ENCODE data around the gene GJB6. TPM values are rescaled to one million over a fixed set of nuclear protein-coding genes. Genes with fewer than 3 reads are reported as not detected.

The GJB6 gene
- total RNA-seq, 2 experiments from 2014 or later, result 19.8 to 26.0 TPM

DNA sequence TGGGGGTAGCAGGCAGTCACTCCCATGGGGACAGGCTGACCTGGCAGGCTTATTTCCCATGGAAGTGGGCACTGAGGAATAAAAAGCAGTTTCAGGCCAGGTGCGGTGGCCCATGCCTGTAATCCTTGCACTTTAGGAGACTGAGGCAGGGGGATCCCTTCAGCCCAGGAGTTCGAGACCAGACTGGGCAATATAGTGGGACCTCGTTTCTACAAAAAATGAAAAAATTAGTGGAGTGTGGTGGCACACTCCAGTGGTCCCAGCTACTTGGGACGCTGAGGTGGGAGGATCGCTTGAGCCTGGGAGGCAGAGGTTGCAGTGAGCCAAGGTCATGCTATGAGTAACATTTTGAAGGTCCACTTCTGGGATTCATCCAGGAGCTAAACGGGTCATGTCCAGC, 45.3 kb downstream of the GJB6 start:
- TF ChIP-seq, protein P1, sequence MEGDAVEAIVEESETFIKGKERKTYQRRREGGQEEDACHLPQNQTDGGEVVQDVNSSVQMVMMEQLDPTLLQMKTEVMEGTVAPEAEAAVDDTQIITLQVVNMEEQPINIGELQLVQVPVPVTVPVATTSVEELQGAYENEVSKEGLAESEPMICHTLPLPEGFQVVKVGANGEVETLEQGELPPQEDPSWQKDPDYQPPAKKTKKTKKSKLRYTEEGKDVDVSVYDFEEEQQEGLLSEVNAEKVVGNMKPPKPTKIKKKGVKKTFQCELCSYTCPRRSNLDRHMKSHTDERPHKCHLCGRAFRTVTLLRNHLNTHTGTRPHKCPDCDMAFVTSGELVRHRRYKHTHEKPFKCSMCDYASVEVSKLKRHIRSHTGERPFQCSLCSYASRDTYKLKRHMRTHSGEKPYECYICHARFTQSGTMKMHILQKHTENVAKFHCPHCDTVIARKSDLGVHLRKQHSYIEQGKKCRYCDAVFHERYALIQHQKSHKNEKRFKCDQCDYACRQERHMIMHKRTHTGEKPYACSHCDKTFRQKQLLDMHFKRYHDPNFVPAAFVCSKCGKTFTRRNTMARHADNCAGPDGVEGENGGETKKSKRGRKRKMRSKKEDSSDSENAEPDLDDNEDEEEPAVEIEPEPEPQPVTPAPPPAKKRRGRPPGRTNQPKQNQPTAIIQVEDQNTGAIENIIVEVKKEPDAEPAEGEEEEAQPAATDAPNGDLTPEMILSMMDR (IDR thresholded peaks at IDR 0.05), result no peak
- CTCF ChIA-PET, result interaction anchor here (3.6 kb wide), 1 partner anchor 10 kb away, joined by 17 read pairs; no protein-coding TSS in a partner anchor
- no peaks in the 10 kb centered on the region for H3K36me3 ChIP-seq (ENCODE audit: insufficient read depth, low read length)
- DNase-seq (no peak), ATAC-seq (ENCODE audit: poor library complexity) (no peak)
- Mint-ChIP-seq H3K4me3 (no peak overlapping the region), H3K4me1 (ENCODE audit: low read depth) (no peaks in the 10 kb centered on the region), H3K27me3 (peaks cover 16% of the 10 kb centered on the region), H3K9me3 (no peaks in the 10 kb centered on the region), H3K36me3 (ENCODE audit: low read depth) (no peaks in the 10 kb centered on the region), H3K27ac (no peak overlapping the region)
- H3K4me3 ChIP-seq (ENCODE audit: low read length), result no peak overlapping the region
- intact Hi-C loops (cut with DNase I, micrococcal nuclease), result loop anchor here in 1 of 2 experiments (5.0 kb wide), 1 partner anchor 521 kb away; no protein-coding TSS in a partner anchor
- no peak overlapping the region for H3K27ac ChIP-seq (ENCODE audit: low read depth in 1 of 2, low read length in 2 of 2)
- POLR2A ChIA-PET, result interaction anchor here (1.5 kb wide), 1 partner anchor 290 kb away, joined by 4 read pairs; no protein-coding TSS in a partner anchor
- H3K4me1 ChIP-seq (ENCODE audit: insufficient read depth, low read length), result peaks cover 2% of the 10 kb centered on the region
- H3K9me3 ChIP-seq (ENCODE audit: control insufficient read depth in 1 of 2, insufficient read depth in 1 of 2, low read length in 2 of 2), result peaks cover 0 to under 1% of the 10 kb centered on the region in 2 experiments
- peaks cover 5 to 11% of the 10 kb centered on the region in 2 experiments for H3K27me3 ChIP-seq (ENCODE audit: control insufficient read depth in 1 of 2, insufficient read depth in 2 of 2, low read length in 2 of 2)

DNA sequence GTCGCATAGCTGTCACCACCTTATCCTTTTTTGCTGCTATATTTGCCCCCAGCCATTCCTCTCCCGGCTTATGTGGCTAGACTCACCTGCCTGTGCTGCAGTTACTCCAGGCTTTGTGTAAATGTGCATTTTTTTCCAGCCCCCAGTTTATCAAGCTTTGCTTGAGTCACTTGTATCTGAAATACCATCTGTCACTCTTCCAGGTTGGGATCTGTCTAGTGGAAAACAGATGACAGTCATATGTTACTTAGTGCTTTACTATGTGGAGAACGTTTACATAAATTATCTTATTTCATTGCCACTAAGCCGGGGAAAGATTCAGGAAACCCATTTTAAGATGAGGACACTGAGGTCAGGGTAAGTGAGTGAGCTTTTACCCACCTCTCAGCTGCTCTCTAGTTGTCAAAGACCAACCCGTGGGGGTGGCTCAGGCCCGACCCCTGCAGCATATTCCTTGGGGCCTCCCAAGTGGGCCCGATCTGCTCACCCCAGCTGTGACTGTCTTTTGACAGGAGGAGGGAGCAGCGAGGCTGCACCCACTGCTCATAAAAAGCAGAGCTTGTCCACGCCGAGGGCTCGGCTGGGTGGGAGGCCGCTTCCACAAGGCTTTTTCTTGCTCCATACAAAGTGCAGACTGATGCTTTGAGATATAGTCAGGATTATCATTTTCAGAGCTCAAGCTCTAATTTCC, 46.6 kb downstream of the GJB6 start:
- CTCF ChIA-PET, result interaction anchor here (1.3 to 3.6 kb wide), 2 partner anchors 11 to 304 kb away, joined by 4 to 17 read pairs; no protein-coding TSS in a partner anchor
- no peak for DNase-seq
- ATAC-seq (ENCODE audit: poor library complexity), result no peak
- Histone ChIP-seq H3K9me3 (ENCODE audit: control insufficient read depth in 1 of 2, insufficient read depth in 1 of 2, low read length in 2 of 2) (no peaks in the 10 kb centered on the region), H3K36me3 (ENCODE audit: insufficient read depth, low read length) (no peaks in the 10 kb centered on the region), H3K27ac (ENCODE audit: low read depth in 1 of 2, low read length in 2 of 2) (no peak overlapping the region), H3K27me3 (ENCODE audit: control insufficient read depth in 1 of 2, insufficient read depth in 2 of 2, low read length in 2 of 2) (peaks cover 0 to 1% of the 10 kb centered on the region in 2 experiments), H3K4me1 (ENCODE audit: insufficient read depth, low read length) (no peaks in the 10 kb centered on the region), H3K4me3 (ENCODE audit: low read length) (no peak overlapping the region)
- POLR2A ChIA-PET, result interaction anchor here (1.5 kb wide), 1 partner anchor 291 kb away, joined by 4 read pairs; no protein-coding TSS in a partner anchor
- TF ChIP-seq, protein P1 (IDR thresholded peaks at IDR 0.05), result no peak
- intact Hi-C loops (cut with DNase I, micrococcal nuclease), result loop anchor here in 1 of 2 experiments (5.0 kb wide), 1 partner anchor 522 kb away; no protein-coding TSS in a partner anchor
- H3K27ac Mint-ChIP-seq, result no peak overlapping the region
- no peak overlapping the region for H3K4me3 Mint-ChIP-seq
- H3K36me3 Mint-ChIP-seq (ENCODE audit: low read depth), result no peaks in the 10 kb centered on the region
- no peaks in the 10 kb centered on the region for H3K9me3 Mint-ChIP-seq
- H3K4me1 Mint-ChIP-seq (ENCODE audit: low read depth), result no peaks in the 10 kb centered on the region
- H3K27me3 Mint-ChIP-seq, result peaks cover 16% of the 10 kb centered on the region

DNA sequence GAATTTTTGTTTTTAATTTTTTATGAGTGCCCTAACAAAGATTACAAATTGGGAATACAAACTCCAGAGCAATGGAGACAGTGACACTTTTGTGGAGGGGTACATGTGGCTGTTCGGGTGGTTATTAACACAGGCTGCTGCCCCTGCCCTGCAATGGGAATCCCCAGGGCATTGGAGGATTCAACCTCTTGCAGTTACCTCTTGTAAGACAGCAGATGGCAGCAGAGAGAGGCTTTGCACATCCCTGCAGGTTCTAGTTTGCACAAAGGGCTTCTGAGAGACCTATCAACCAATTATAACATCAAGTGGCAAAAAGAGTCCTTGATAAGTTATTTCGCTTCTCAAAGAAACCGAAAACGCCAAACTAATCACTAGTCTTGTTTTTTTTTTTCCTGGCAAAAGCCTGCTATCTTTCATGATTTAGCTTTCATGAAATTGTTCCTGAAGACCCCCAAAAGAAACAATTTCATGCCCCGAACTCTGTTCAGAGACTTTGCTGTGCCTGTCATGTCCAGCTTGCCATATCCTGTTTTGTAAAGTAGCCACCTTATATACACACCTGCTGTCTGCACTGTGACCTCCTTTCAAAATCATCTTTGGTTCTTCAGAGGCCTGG, 49.8 kb downstream of the GJB6 start:
- CTCF ChIA-PET, result interaction anchor here (0.9 to 1.9 kb wide), 4 partner anchors 9 to 742 kb away, joined by 3 to 6 read pairs (median 4); no protein-coding TSS in a partner anchor
- Mint-ChIP-seq H3K27me3 (peaks cover 48% of the 10 kb centered on the region), H3K36me3 (ENCODE audit: low read depth) (no peaks in the 10 kb centered on the region), H3K4me3 (no peak overlapping the region), H3K4me1 (ENCODE audit: low read depth) (no peaks in the 10 kb centered on the region), H3K9me3 (no peaks in the 10 kb centered on the region), H3K27ac (no peak overlapping the region)
- H3K27ac ChIP-seq (ENCODE audit: low read depth in 1 of 2, low read length in 2 of 2), result no peak overlapping the region
- TF ChIP-seq, protein P1 (IDR thresholded peaks at IDR 0.05), result peak; percentile 84
- DNase-seq (peak in 11 of 14 experiments; percentile 26 to 87 (median 46)), ATAC-seq (ENCODE audit: poor library complexity) (peak; percentile 100)
- H3K27me3 ChIP-seq (ENCODE audit: control insufficient read depth in 1 of 2, insufficient read depth in 2 of 2, low read length in 2 of 2), result peaks cover 17 to 20% of the 10 kb centered on the region in 2 experiments
- H3K9me3 ChIP-seq (ENCODE audit: control insufficient read depth in 1 of 2, insufficient read depth in 1 of 2, low read length in 2 of 2), result no peaks in the 10 kb centered on the region
- H3K4me1 ChIP-seq (ENCODE audit: insufficient read depth, low read length), result peaks cover 2% of the 10 kb centered on the region
- POLR2A ChIA-PET, result interaction anchor here (1.1 kb wide), 1 partner anchor 10 kb away, joined by 3 read pairs; no protein-coding TSS in a partner anchor
- no peaks in the 10 kb centered on the region for H3K36me3 ChIP-seq (ENCODE audit: insufficient read depth, low read length)
- intact Hi-C loops (cut with DNase I, micrococcal nuclease), result loop anchor here (1.0 to 5.0 kb wide), 2 partner anchors 307 to 745 kb away; no protein-coding TSS in a partner anchor
- no peak overlapping the region for H3K4me3 ChIP-seq (ENCODE audit: low read length)

All from CD4-positive, alpha-beta T cell (primary cell).